H1 (cell line): Measurements from ENCODE around the gene SARS2. TPM values are rescaled to one million over a fixed set of nuclear protein-coding genes. Genes with fewer than 3 reads are reported as not detected.

ENCODE experiments used
- BRCA1 ChIP-seq: IDR thresholded peaks from 2 replicates; pipeline ENCODE4 v1.6.1; 2012; ENCODE audit warnings: low read depth, low read length, improper control_type of control experiment
- EGR1 ChIP-seq: IDR thresholded peaks from 2 replicates; pipeline ENCODE4 v1.6.1; 2011; ENCODE audit warnings: low read depth, low read length, borderline replicate concordance
- HDAC6 ChIP-seq: IDR thresholded peaks from one replicate; pipeline ENCODE4 v1.7.1; 2012; ENCODE audit warnings: low read depth, mild to moderate bottlenecking, inconsistent platforms, low read length, moderate library complexity
- POLR2AphosphoS5 ChIP-seq: IDR thresholded peaks from 2 replicates; pipeline ENCODE4 v1.6.1; 2011; ENCODE audit warnings: low read depth, low read length
- RFX5 ChIP-seq: IDR thresholded peaks from 2 replicates; pipeline ENCODE4 v1.6.1; 2011; ENCODE audit warnings: low read depth, low read length, improper control_type of control experiment, borderline replicate concordance
- RXRA ChIP-seq: IDR thresholded peaks from 2 replicates; pipeline ENCODE4 v1.6.1; 2011; ENCODE audit warnings: low read depth, mild to moderate bottlenecking, low read length, moderate library complexity; ENCODE audit not compliant: insufficient read depth
- SIX5 ChIP-seq: IDR thresholded peaks from 2 replicates; pipeline ENCODE4 v1.6.1; 2011; ENCODE audit warnings: mild to moderate bottlenecking, low read depth, low read length
- SP2 ChIP-seq: IDR thresholded peaks from 2 replicates; pipeline ENCODE4 v1.6.1; 2012; ENCODE audit warnings: mild to moderate bottlenecking, low read length, inconsistent platforms
- SUZ12 ChIP-seq: fragments of 200-600 bp; sonication (generic); IDR thresholded peaks from 2 replicates; pipeline ENCODE4 v1.6.1; 2012; ENCODE audit warnings: mild to moderate bottlenecking, inconsistent platforms, low read length, moderate library complexity, mixed read lengths
- TCF12 ChIP-seq: IDR thresholded peaks from 2 replicates; pipeline ENCODE4 v1.6.1; 2011; ENCODE audit warnings: low read depth, mild to moderate bottlenecking, low read length
- TEAD4 ChIP-seq: IDR thresholded peaks from 2 replicates; pipeline ENCODE4 v1.6.1; 2012; ENCODE audit warnings: low read depth, low read length, inconsistent platforms, mixed read lengths
- polyA plus RNA-seq, 7 experiments: library from polyadenylated mRNA; depleted of rRNA in 3 of 7; stranded (reverse) in 5 of 7; unstranded in 2 of 7; fragments of >200 nt in 5 of 7; fragments of 200-250 nt in 2 of 7; gene quantifications; 1 replicate in 5 of 7; 2 replicates in 1 of 7; 4 replicates in 1 of 7; pipeline versions ENCODE4 v1.2.1 to v1.2.3, GENCODE V29; 2011 to 2013; ENCODE audit warnings: missing spikeins in 2 of 7, mixed read lengths in 2 of 7
- total RNA-seq: library from RNA; stranded (reverse); fragmentation: NEBNext Ultra II Directional; extraction: Animal tissue kit (Norgen Biotek cat#: 25700); gene quantifications from 2 replicates; pipeline ENCODE4 v1.2.1, GENCODE V29; 2021
- TF ChIP-seq, protein P1 (sequence below): fragments of 300-600 bp; sonication (generic); IDR thresholded peaks from 2 replicates; pipeline ENCODE4 v1.7.1; 2012; ENCODE audit warnings: low read length, moderate library complexity, mild to moderate bottlenecking, inconsistent platforms; ENCODE audit not compliant: insufficient replicate concordance

SARS2 gene
- total and polyA plus RNA-seq, 2 of the 8 experiments (the other 6 are each of a cell fraction or from before 2014, with no cell fraction given), result 68.0 to 102 TPM

GRCh38 chr19:38930776-38931520, 385 bp upstream of the SARS2 start, which contains the start of gene MRPS12 (continued):
- TF ChIP-seq, protein P1, sequence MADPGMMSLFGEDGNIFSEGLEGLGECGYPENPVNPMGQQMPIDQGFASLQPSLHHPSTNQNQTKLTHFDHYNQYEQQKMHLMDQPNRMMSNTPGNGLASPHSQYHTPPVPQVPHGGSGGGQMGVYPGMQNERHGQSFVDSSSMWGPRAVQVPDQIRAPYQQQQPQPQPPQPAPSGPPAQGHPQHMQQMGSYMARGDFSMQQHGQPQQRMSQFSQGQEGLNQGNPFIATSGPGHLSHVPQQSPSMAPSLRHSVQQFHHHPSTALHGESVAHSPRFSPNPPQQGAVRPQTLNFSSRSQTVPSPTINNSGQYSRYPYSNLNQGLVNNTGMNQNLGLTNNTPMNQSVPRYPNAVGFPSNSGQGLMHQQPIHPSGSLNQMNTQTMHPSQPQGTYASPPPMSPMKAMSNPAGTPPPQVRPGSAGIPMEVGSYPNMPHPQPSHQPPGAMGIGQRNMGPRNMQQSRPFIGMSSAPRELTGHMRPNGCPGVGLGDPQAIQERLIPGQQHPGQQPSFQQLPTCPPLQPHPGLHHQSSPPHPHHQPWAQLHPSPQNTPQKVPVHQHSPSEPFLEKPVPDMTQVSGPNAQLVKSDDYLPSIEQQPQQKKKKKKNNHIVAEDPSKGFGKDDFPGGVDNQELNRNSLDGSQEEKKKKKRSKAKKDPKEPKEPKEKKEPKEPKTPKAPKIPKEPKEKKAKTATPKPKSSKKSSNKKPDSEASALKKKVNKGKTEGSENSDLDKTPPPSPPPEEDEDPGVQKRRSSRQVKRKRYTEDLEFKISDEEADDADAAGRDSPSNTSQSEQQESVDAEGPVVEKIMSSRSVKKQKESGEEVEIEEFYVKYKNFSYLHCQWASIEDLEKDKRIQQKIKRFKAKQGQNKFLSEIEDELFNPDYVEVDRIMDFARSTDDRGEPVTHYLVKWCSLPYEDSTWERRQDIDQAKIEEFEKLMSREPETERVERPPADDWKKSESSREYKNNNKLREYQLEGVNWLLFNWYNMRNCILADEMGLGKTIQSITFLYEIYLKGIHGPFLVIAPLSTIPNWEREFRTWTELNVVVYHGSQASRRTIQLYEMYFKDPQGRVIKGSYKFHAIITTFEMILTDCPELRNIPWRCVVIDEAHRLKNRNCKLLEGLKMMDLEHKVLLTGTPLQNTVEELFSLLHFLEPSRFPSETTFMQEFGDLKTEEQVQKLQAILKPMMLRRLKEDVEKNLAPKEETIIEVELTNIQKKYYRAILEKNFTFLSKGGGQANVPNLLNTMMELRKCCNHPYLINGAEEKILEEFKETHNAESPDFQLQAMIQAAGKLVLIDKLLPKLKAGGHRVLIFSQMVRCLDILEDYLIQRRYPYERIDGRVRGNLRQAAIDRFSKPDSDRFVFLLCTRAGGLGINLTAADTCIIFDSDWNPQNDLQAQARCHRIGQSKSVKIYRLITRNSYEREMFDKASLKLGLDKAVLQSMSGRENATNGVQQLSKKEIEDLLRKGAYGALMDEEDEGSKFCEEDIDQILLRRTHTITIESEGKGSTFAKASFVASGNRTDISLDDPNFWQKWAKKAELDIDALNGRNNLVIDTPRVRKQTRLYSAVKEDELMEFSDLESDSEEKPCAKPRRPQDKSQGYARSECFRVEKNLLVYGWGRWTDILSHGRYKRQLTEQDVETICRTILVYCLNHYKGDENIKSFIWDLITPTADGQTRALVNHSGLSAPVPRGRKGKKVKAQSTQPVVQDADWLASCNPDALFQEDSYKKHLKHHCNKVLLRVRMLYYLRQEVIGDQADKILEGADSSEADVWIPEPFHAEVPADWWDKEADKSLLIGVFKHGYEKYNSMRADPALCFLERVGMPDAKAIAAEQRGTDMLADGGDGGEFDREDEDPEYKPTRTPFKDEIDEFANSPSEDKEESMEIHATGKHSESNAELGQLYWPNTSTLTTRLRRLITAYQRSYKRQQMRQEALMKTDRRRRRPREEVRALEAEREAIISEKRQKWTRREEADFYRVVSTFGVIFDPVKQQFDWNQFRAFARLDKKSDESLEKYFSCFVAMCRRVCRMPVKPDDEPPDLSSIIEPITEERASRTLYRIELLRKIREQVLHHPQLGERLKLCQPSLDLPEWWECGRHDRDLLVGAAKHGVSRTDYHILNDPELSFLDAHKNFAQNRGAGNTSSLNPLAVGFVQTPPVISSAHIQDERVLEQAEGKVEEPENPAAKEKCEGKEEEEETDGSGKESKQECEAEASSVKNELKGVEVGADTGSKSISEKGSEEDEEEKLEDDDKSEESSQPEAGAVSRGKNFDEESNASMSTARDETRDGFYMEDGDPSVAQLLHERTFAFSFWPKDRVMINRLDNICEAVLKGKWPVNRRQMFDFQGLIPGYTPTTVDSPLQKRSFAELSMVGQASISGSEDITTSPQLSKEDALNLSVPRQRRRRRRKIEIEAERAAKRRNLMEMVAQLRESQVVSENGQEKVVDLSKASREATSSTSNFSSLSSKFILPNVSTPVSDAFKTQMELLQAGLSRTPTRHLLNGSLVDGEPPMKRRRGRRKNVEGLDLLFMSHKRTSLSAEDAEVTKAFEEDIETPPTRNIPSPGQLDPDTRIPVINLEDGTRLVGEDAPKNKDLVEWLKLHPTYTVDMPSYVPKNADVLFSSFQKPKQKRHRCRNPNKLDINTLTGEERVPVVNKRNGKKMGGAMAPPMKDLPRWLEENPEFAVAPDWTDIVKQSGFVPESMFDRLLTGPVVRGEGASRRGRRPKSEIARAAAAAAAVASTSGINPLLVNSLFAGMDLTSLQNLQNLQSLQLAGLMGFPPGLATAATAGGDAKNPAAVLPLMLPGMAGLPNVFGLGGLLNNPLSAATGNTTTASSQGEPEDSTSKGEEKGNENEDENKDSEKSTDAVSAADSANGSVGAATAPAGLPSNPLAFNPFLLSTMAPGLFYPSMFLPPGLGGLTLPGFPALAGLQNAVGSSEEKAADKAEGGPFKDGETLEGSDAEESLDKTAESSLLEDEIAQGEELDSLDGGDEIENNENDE, result no peak
- TF ChIP-seq SUZ12 (no peak), EGR1 (no peak), BRCA1 (no peak), SIX5 (no peak), TCF12 (no peak), SP2 (peak; percentile 62), POLR2AphosphoS5 (peak; percentile 62), TEAD4 (no peak), RXRA (no peak), HDAC6 (no peak), RFX5 (no peak)
